ENCODE data around the gene PIK3R6.

The PIK3R6 gene

DNA sequence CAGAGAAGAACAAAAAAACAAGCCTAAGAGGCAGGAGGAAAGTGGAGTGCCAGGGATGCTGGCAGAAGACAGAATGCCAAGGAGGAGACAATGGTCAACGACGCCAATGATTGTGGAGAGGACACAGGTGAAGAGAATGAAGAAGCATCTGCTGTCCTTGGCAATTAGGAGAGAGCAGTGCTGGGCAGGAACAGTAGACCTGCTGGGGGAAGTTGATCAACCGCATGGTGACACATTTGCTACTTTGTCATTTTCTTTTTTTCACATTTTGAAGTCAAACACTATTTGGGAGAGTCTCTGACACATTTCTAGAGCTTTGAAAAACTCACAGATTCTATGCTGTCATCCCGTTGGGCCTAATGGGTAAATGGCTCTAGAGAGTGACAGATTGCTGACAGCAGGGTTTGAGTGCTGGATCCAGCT is 1.1 kb upstream of the PIK3R6 start:
- H3K4me3 ChIP-seq = no peak overlapping the region
- no peak for DNase-seq (ENCODE audit: low spot score)
- H3K27ac ChIP-seq = no peak overlapping the region
- TF ChIP-seq, protein P1, sequence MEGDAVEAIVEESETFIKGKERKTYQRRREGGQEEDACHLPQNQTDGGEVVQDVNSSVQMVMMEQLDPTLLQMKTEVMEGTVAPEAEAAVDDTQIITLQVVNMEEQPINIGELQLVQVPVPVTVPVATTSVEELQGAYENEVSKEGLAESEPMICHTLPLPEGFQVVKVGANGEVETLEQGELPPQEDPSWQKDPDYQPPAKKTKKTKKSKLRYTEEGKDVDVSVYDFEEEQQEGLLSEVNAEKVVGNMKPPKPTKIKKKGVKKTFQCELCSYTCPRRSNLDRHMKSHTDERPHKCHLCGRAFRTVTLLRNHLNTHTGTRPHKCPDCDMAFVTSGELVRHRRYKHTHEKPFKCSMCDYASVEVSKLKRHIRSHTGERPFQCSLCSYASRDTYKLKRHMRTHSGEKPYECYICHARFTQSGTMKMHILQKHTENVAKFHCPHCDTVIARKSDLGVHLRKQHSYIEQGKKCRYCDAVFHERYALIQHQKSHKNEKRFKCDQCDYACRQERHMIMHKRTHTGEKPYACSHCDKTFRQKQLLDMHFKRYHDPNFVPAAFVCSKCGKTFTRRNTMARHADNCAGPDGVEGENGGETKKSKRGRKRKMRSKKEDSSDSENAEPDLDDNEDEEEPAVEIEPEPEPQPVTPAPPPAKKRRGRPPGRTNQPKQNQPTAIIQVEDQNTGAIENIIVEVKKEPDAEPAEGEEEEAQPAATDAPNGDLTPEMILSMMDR (IDR thresholded peaks at IDR 0.05) = no peak

DNA sequence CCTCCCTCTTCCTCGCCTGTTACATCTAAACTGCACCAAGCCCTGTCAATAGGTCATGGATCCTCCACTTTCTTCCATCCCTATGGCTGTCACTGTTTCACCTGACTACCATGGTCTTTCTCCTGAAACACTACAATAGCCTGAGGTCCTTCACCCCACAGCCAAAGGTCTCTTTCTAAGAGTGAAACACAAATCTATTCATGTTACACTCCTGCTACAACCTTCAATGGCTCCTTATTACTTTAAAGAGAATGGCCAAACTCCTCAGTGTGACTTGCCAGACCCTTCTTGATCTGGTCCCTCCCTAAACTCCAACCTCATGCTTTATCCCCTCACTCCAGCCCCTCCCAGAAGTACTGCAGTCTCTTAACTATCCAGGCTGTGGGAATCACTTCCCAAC is 618 bp upstream of the PIK3R6 start:
- TF ChIP-seq, protein P1 (IDR thresholded peaks at IDR 0.05) = no peak
- DNase-seq (ENCODE audit: low spot score) = no peak
- Histone ChIP-seq H3K27ac (no peak overlapping the region), H3K4me3 (no peak overlapping the region)

DNA sequence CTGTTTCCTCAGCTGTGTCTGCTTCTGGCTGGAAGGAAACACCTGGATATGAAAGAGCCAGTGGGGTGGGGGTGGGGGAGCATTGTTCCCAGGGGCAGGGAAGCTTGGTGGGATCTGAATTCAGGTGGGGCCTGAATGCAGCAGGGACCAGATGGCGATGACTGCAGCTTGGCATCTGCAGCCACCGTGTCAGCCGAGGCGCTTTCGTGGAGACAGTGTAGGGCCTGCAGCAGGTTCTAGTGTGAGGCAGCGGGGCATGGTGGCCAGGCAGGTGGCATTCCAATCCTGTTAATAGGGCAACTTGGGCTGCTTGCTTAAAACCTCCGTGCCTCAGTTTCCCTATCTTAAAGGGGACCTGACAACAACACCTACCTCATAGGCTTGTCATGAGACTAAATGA is 1.7 kb downstream of the PIK3R6 start:
- DNase-seq (ENCODE audit: low spot score) = no peak
- Histone ChIP-seq H3K4me3 (no peak overlapping the region), H3K27ac (no peak overlapping the region)
- TF ChIP-seq, protein P1 (IDR thresholded peaks at IDR 0.05) = no peak

DNA sequence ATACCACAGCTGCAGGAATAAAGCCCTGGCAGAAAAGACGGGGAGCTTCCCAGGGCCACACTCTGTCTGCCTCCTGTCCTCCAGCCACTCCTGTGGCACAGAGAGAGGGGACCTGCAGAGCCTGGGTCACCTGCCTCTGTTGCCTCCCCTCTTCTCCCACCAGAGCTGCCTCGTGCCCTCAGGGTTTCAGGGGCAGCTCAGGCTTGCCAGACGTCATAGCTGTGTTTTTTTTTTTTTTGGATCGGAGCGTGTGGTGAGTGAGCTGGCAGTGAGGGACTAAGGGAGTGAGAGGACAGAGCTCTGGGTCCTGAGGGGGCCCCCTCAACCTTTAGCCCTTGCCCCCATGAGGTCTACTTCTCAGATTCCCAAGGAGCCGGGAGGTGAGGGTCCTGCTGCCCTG is 2.1 kb downstream of the PIK3R6 start:
- Histone ChIP-seq H3K27ac (no peak overlapping the region), H3K4me3 (no peak overlapping the region)
- DNase-seq (ENCODE audit: low spot score) = no peak
- TF ChIP-seq, protein P1 (IDR thresholded peaks at IDR 0.05) = no peak

DNA sequence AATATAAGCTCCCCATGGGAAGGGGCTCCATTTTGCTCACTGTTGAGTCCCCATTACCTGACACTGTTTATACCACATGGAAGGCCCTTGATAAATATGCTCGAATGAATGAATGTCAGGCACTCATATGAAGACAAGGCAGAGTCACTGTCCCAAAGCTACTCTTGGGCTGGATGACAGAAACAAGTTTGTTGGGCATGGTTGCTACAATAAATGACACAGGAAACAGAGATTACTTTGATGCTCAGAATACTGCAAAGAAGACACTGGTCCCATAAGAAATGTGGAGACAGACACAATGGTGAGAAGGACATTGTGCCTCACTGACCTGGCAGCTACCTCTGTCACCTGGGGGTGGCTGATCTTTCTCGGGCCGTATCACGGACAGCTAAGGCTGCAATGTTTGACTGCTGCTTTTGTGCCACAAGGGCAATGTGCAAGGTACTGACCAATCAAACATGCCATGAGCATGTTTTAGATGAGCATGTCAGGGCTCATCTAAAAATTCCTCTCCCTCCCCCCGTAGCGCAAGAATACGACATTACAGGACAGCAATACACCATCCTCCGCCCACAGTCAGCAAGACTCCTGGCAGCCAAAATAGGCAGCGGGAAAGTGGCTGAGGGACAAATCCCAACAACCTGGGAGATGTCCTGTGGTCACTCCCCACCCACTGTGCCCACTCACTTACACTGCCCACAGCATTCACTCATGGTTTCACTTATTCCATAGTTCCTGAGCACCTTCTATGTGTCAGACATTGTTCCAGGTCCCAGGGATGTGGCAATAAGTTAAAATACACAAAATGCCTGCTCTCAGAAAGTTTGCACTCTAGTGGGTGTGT is 5.0 kb downstream of the PIK3R6 start:
- Histone ChIP-seq H3K4me3 (no peak overlapping the region), H3K27ac (no peak overlapping the region)
- DNase-seq (ENCODE audit: low spot score) = no peak
- TF ChIP-seq, protein P1 (IDR thresholded peaks at IDR 0.05) = no peak

DNA sequence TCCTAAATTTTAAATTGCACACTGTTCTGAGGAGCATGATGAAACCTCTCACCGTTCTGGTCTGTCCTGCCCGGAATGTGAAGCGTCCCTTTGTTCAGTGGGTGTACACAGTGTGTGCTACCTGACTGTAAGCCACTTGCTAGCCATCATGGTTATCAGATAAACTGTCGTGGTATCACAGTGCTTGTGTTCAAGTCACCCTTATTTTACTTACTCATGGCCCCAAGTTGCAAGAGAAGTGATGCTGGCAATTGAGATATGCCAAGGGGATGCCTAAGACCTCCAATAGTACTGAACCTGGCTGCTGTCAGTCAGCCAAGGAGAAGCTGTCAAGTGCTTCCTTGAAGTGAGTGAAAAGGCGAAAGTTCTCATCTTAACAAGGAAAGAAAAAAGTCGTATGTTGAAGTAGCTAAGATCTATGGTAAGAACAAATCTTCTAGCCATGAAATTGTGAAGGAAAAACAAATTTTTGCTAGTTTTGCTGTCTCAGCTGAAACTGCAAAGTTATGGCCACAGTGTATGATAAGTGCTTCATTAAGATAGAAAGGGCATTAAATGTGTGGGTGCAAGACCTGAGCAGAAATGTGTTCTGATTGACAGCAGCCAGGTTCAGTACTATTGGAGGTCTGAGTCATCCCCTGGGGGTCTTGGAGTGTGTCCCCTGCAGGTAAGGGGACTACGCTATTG is 5.8 kb downstream of the PIK3R6 start:
- no peak overlapping the region for H3K27ac ChIP-seq

More for the DNA sequence above, 5.8 kb downstream of the PIK3R6 start:
- H3K4me3 ChIP-seq = no peak overlapping the region
- DNase-seq (ENCODE audit: low spot score) = no peak
- TF ChIP-seq, protein P1 (IDR thresholded peaks at IDR 0.05) = no peak

All from coronary artery (tissue), 2 donors.